GM23338 (cell line): ENCODE measurements around the gene STK36. TPM values are rescaled to one million over a fixed set of nuclear protein-coding genes. Genes with fewer than 3 reads are reported as not detected.
A peak's percentile ranks its signal among the peaks of the same experiment; 100 is the strongest.

Experiments
- ATAC-seq: fragments of 200-7000 bp; cut with Tn5 transposase; 3 replicates; pipeline ENCODE4 v1.9.1; 2020
- DNase-seq: peaks from one replicate; pipeline ENCODE4 v3.0.0-alpha.2; 2015; ENCODE audit warnings: low spot score
- H2AFZ ChIP-seq: fragments of 200-600 bp; sonication (generic); 2 replicates; pipeline ENCODE4 v1.8.0; 2016; ENCODE audit warnings: antibody characterized with exemption, mild to moderate bottlenecking, moderate library complexity
- H3F3A ChIP-seq: fragments of 200-600 bp; sonication (generic); replicated peaks from 2 replicates; pipeline ENCODE4 v1.8.0; 2017; ENCODE audit warnings: antibody characterized with exemption, mixed run types, low read depth
- H3K27ac ChIP-seq: fragments of 200-600 bp; sonication (generic); 2 replicates; pipeline ENCODE4 v1.6.1; 2016; ENCODE audit warnings: low read depth
- H3K27me3 ChIP-seq: fragments of 200-600 bp; sonication (generic); 2 replicates; pipeline ENCODE4 v1.8.0; 2016; ENCODE audit warnings: mild to moderate bottlenecking, mixed run types, moderate library complexity; ENCODE audit not compliant: insufficient read depth
- H3K36me3 ChIP-seq: fragments of 200-600 bp; sonication (generic); 2 replicates; pipeline ENCODE4 v1.8.0; 2016; ENCODE audit warnings: mild to moderate bottlenecking; ENCODE audit not compliant: insufficient read depth
- H3K4me1 ChIP-seq: fragments of 200-600 bp; sonication (generic); 2 replicates; pipeline ENCODE4 v1.8.0; 2016; ENCODE audit warnings: mild to moderate bottlenecking, moderate library complexity; ENCODE audit not compliant: insufficient read depth
- H3K4me2 ChIP-seq: fragments of 200-600 bp; sonication (generic); 2 replicates; pipeline ENCODE4 v1.7.1; 2017; ENCODE audit warnings: mixed run types
- H3K4me3 ChIP-seq: fragments of 200-600 bp; sonication (generic); 2 replicates; pipeline ENCODE4 v1.6.1; 2016; ENCODE audit warnings: mixed run types
- H3K79me2 ChIP-seq: fragments of 200-600 bp; sonication (generic); replicated peaks from 2 replicates; pipeline ENCODE4 v1.8.0; 2017; ENCODE audit warnings: mild to moderate bottlenecking; ENCODE audit not compliant: insufficient read depth
- H3K9me2 ChIP-seq: fragments of 200-600 bp; sonication (generic); 2 replicates; pipeline ENCODE4 v1.8.0; 2017; ENCODE audit not compliant: insufficient read depth
- H4K20me1 ChIP-seq: fragments of 200-600 bp; sonication (generic); replicated peaks from 2 replicates; pipeline ENCODE4 v1.8.0; 2017; ENCODE audit warnings: mild to moderate bottlenecking; ENCODE audit not compliant: insufficient read depth
- H3K27ac Mint-ChIP-seq: 2 replicates; pipeline ENCODE4 v1.8.0; 2020; ENCODE audit warnings: inconsistent platforms, mild to moderate bottlenecking, moderate library complexity, mixed read lengths
- H3K27me3 Mint-ChIP-seq: 3 replicates; pipeline ENCODE4 v1.8.0; 2022; ENCODE audit warnings: low read depth, mild to moderate bottlenecking, moderate library complexity, mixed read lengths, inconsistent platforms; ENCODE audit not compliant: insufficient read depth, poor library complexity
- H3K36me3 Mint-ChIP-seq: 3 replicates; pipeline ENCODE4 v1.8.0; 2021; ENCODE audit warnings: low read depth, mild to moderate bottlenecking, inconsistent platforms, moderate library complexity, mixed read lengths
- H3K4me1 Mint-ChIP-seq: 3 replicates; pipeline ENCODE4 v1.8.0; 2020; ENCODE audit warnings: mild to moderate bottlenecking, inconsistent platforms, mixed read lengths
- H3K4me3 Mint-ChIP-seq: 3 replicates; pipeline ENCODE4 v1.8.0; 2021; ENCODE audit warnings: moderate library complexity, mild to moderate bottlenecking, inconsistent platforms, mixed read lengths
- H3K9me3 Mint-ChIP-seq: 3 replicates; pipeline ENCODE4 v1.8.0; 2020; ENCODE audit warnings: moderate library complexity, mild to moderate bottlenecking, inconsistent platforms, mixed read lengths
- CREB1 ChIP-seq: fragments of 250-450 bp; sonication (Bioruptor Pico); IDR thresholded peaks from 2 replicates; pipeline ENCODE4 v1.5.0; 2020; ENCODE audit warnings: low read depth, mild to moderate bottlenecking, moderate library complexity
- CTCF ChIP-seq, 2 experiments: fragments of 200-600 bp in 1 of 2; sonication (generic) in 1 of 2; conservative IDR thresholded peaks; 2 replicates each; pipeline versions ENCODE4 v1.5.1 to v1.6.1; 2016 to 2017; ENCODE audit warnings: antibody characterized with exemption in 2 of 2, low read depth in 2 of 2, mild to moderate bottlenecking in 2 of 2, moderate library complexity in 1 of 2
- ETS1 ChIP-seq: IDR thresholded peaks from 2 replicates; pipeline ENCODE4 v1.6.1; 2016; ENCODE audit warnings: antibody characterized with exemption
- EZH2 ChIP-seq: fragments of 200-600 bp; sonication (generic); IDR thresholded peaks from one replicate; pipeline ENCODE4 v1.8.0; 2017; ENCODE audit warnings: antibody characterized with exemption, mild to moderate bottlenecking, low read depth; ENCODE audit not compliant: unreplicated experiment
- EZH2phosphoT487 ChIP-seq: fragments of 200-600 bp; sonication (generic); IDR thresholded peaks from one replicate; pipeline ENCODE4 v1.8.1; 2018; ENCODE audit warnings: antibody characterized with exemption; ENCODE audit not compliant: unreplicated experiment
- JUNB ChIP-seq: IDR thresholded peaks from one replicate; pipeline ENCODE4 v1.6.1; 2016; ENCODE audit warnings: antibody characterized with exemption; ENCODE audit not compliant: unreplicated experiment
- NANOG ChIP-seq: IDR thresholded peaks from 2 replicates; pipeline ENCODE4 v1.6.1; 2016; ENCODE audit warnings: antibody characterized with exemption, borderline replicate concordance
- POLR2AphosphoS5 ChIP-seq: IDR thresholded peaks from 2 replicates; pipeline ENCODE4 v1.6.1; 2016; ENCODE audit warnings: antibody characterized with exemption, low read depth
- REST ChIP-seq: IDR thresholded peaks from one replicate; pipeline ENCODE4 v1.6.1; 2018; ENCODE audit warnings: antibody characterized with exemption; ENCODE audit not compliant: unreplicated experiment
- STAT1 ChIP-seq: IDR thresholded peaks from one replicate; pipeline ENCODE4 v1.6.1; 2016; ENCODE audit warnings: antibody characterized with exemption; ENCODE audit not compliant: unreplicated experiment
- ZNF114 ChIP-seq: fragments of 250-450 bp; sonication (Bioruptor Pico); IDR thresholded peaks from 2 replicates; pipeline ENCODE4 v1.5.0; 2020; ENCODE audit warnings: mild to moderate bottlenecking, moderate library complexity
- ZNF331 ChIP-seq: fragments of 250-450 bp; sonication (Bioruptor Pico); IDR thresholded peaks from 2 replicates; pipeline ENCODE4 v1.5.0; 2020; ENCODE audit warnings: low read depth, mild to moderate bottlenecking, moderate library complexity
- ZNF462 ChIP-seq: fragments of 250-450 bp; sonication (Bioruptor Pico); IDR thresholded peaks from 2 replicates; pipeline ENCODE4 v1.5.0; 2020; ENCODE audit warnings: mild to moderate bottlenecking, moderate library complexity
- polyA plus RNA-seq: library from polyadenylated mRNA; unstranded; fragments of >200 nt; fragmentation: Nextera tagmentation; extraction: Ambion mirVana; gene quantifications from 2 replicates; pipeline ENCODE4 v1.2.1, GENCODE V29; 2016
- total RNA-seq: library from RNA; depleted of rRNA; stranded (reverse); fragments of >200 nt; shearing (Covaris generic); gene quantifications from 2 replicates; pipeline ENCODE4 v1.2.3, GENCODE V29; 2014

STK36 gene
- total and polyA plus RNA-seq, 2 experiments from 2014 or later: 21.2 to 26.3 TPM

- peaks cover 19% of the 10 kb centered on the region for H3K36me3 Mint-ChIP-seq
- H3K27me3 Mint-ChIP-seq: peaks cover 2% of the 10 kb centered on the region
- H2AFZ ChIP-seq: no peak overlapping the region
- no peak overlapping the region for H3K4me2 ChIP-seq
- no peak overlapping the region for H3K4me3 ChIP-seq
- H3F3A ChIP-seq: peaks cover 5% of the 10 kb centered on the region; the same call in 1 of the 2 replicates
- no peak overlapping the region for H3K27ac Mint-ChIP-seq
- H4K20me1 ChIP-seq: peaks cover 23% of the 10 kb centered on the region
- H3K4me1 Mint-ChIP-seq: peaks cover 19% of the 10 kb centered on the region
- peaks cover 95% of the 10 kb centered on the region for H3K79me2 ChIP-seq
- no peaks in the 10 kb centered on the region for H3K9me3 Mint-ChIP-seq
- ATAC-seq (no peak), DNase-seq (no peak)
- 0 out of 2 replicates have a peak overlapping the region, but pooled peaks have one; percentile 55 for H3K27ac ChIP-seq
- TF ChIP-seq REST: no peak
- no peak for TF ChIP-seq ZNF462
- TF ChIP-seq CTCF (conservative IDR thresholded peaks at IDR 0.05; ENCODE audit: low read depth in 2 of 2): no peak
- no peak for TF ChIP-seq JUNB
- TF ChIP-seq EZH2phosphoT487: no peak
- no peak for TF ChIP-seq NANOG
- no peak for TF ChIP-seq ETS1
- TF ChIP-seq EZH2: no peak
- no peak for TF ChIP-seq STAT1
- no peak for TF ChIP-seq POLR2AphosphoS5
- no peak for TF ChIP-seq CREB1 (CRISPR knock-in tag)
- TF ChIP-seq ZNF331 (CRISPR knock-in tag): no peak
- no peak for TF ChIP-seq ZNF114 (CRISPR knock-in tag)
- no peaks in the 10 kb centered on the region for H3K27me3 ChIP-seq
- peaks cover 42% of the 10 kb centered on the region for H3K4me1 ChIP-seq
- no peaks in the 10 kb centered on the region for H3K9me2 ChIP-seq
- no peak overlapping the region for H3K4me3 Mint-ChIP-seq
- H3K36me3 ChIP-seq: no peaks in the 10 kb centered on the region
Observed at GRCh38 chr2:218717262-218717661, 45.4 kb downstream of the STK36 start.
